Endothelial cell of umbilical vein (primary cell): ENCODE data around the gene COL13A1. TPM values are rescaled to one million over a fixed set of nuclear protein-coding genes. Genes with fewer than 3 reads are reported as not detected.

Source experiments
- BruUV-seq: library from RNA; stranded (reverse); fragments of 400-500 nt; replicated peaks from 2 replicates; lab custom pipeline; 2021; lab: Mats Ljungman, UMichigan
- CTCF ChIA-PET: fragments of 300-600, 350-600 bp; sonication (Branson Sonifier 250); formaldehyde crosslinking; loops from one replicate; lab custom pipeline; 2021; ENCODE audit warnings: antibody characterized with exemption, inconsistent platforms; lab: Charles Lee
- POLR2A ChIA-PET: fragments of 300-600, 350-600 bp; sonication (Branson Sonifier 250); formaldehyde crosslinking; loops from one replicate; lab custom pipeline; 2021; ENCODE audit warnings: antibody characterized with exemption, inconsistent platforms; lab: Charles Lee
- DNase-seq: peaks from one replicate; pipeline ENCODE4 v3.0.0-alpha.2; 2011; ENCODE audit warnings: low read depth, low spot score
- FAIRE-seq: peaks from 2 replicates; lab custom pipeline; 2011; peaks lifted over from hg19 to GRCh38; lab: Jason Lieb, UNC
- H2AFZ ChIP-seq: 2 replicates; pipeline ENCODE4 v1.6.0; 2012; ENCODE audit warnings: low read depth, low read length, control low read depth, inconsistent platforms
- H3K27ac ChIP-seq: 2 replicates; pipeline ENCODE4 v1.5.1; 2011; ENCODE audit warnings: low read depth, mild to moderate bottlenecking, control low read depth, low read length, moderate library complexity; ENCODE audit not compliant: insufficient read depth
- H3K27me3 ChIP-seq, 2 experiments: 2 replicates each; pipeline versions ENCODE4 v1.6.0 to v1.6.1; 2011; ENCODE audit warnings: low read length in 2 of 2, mixed read lengths in 1 of 2; ENCODE audit not compliant: control insufficient read depth in 2 of 2, insufficient read depth in 2 of 2
- H3K36me3 ChIP-seq, 2 experiments: 2 replicates in 1 of 2; 3 replicates in 1 of 2; pipeline ENCODE4 v1.5.1; 2011; ENCODE audit warnings: low read length in 2 of 2, mild to moderate bottlenecking in 1 of 2, moderate library complexity in 1 of 2; ENCODE audit not compliant: control insufficient read depth in 2 of 2, insufficient read depth in 2 of 2; ENCODE audit errors: extremely low read depth in 1 of 2
- H3K4me1 ChIP-seq: 3 replicates; pipeline ENCODE4 v1.5.1; 2011; ENCODE audit warnings: mild to moderate bottlenecking, low read length; ENCODE audit not compliant: control insufficient read depth, insufficient read depth; ENCODE audit errors: extremely low read depth
- H3K4me2 ChIP-seq: 2 replicates; pipeline ENCODE4 v1.6.1; 2011; ENCODE audit warnings: low read length, control low read depth, mixed read lengths; ENCODE audit not compliant: insufficient read depth
- H3K4me3 ChIP-seq, 3 experiments: fragments of 200-600 bp in 1 of 3; sonication (generic), shearing (Covaris generic) in 1 of 3; replicated peaks in 1 of 3; 2 replicates each; pipeline ENCODE4 v1.5.1; 2011 to 2016; ENCODE audit warnings: control low read depth in 3 of 3, low read length in 3 of 3, mild to moderate bottlenecking in 2 of 3, inconsistent platforms in 1 of 3, low read depth in 1 of 3, moderate library complexity in 1 of 3; ENCODE audit not compliant: insufficient read depth in 1 of 3
- H3K79me2 ChIP-seq: 2 replicates; pipeline ENCODE4 v1.6.0; 2012; ENCODE audit warnings: low read length, inconsistent platforms; ENCODE audit not compliant: control insufficient read depth, insufficient read depth
- H3K9ac ChIP-seq: replicated peaks from 2 replicates; pipeline ENCODE3; 2011; ENCODE audit warnings: low read length, control low read depth; ENCODE audit not compliant: insufficient read depth; ENCODE audit errors: extremely low read depth
- H3K9me1 ChIP-seq: replicated peaks from 3 replicates; pipeline ENCODE4 v1.6.0; 2011; ENCODE audit warnings: mild to moderate bottlenecking, low read length; ENCODE audit not compliant: control insufficient read depth, insufficient read depth; ENCODE audit errors: extremely low read depth
- H3K9me3 ChIP-seq: replicated peaks from 2 replicates; pipeline ENCODE4 v1.5.1; 2012; ENCODE audit warnings: low read length, inconsistent platforms; ENCODE audit not compliant: control insufficient read depth, insufficient read depth
- H4K20me1 ChIP-seq: replicated peaks from 2 replicates; pipeline ENCODE3; 2011; ENCODE audit warnings: mild to moderate bottlenecking, low read length; ENCODE audit not compliant: control insufficient read depth, insufficient read depth; ENCODE audit errors: extremely low read depth
- EZH2 ChIP-seq: IDR thresholded peaks from 2 replicates; pipeline ENCODE4 v1.6.1; 2012; ENCODE audit warnings: borderline replicate concordance, low read depth, mild to moderate bottlenecking, moderate library complexity, low read length, inconsistent platforms; ENCODE audit not compliant: severe bottlenecking
- FOS ChIP-seq: IDR thresholded peaks from 2 replicates; pipeline ENCODE4 v1.6.1; 2011; ENCODE audit warnings: mild to moderate bottlenecking, low read length, moderate library complexity, borderline replicate concordance; ENCODE audit not compliant: insufficient read depth
- GATA2 ChIP-seq: IDR thresholded peaks from 2 replicates; pipeline ENCODE4 v1.7.0; 2011; ENCODE audit warnings: low read depth, mild to moderate bottlenecking, moderate library complexity, mixed read lengths, low read length; ENCODE audit not compliant: insufficient read length, insufficient read depth
- JUN ChIP-seq: IDR thresholded peaks from 2 replicates; pipeline ENCODE4 v1.6.1; 2011; ENCODE audit warnings: borderline replicate concordance, low read depth; ENCODE audit not compliant: insufficient read length, insufficient read depth
- MYC ChIP-seq: IDR thresholded peaks from one replicate; pipeline ENCODE4 v1.6.1; 2011; ENCODE audit warnings: mild to moderate bottlenecking, low read depth, low read length
- POLR2A ChIP-seq: IDR thresholded peaks from 2 replicates; pipeline ENCODE4 v1.6.1; 2012; ENCODE audit warnings: low read depth, mild to moderate bottlenecking, control low read depth, low read length
- POLR2AphosphoS5 ChIP-seq: IDR thresholded peaks from 2 replicates; pipeline ENCODE4 v1.6.1; 2012; ENCODE audit warnings: low read depth, mild to moderate bottlenecking, control low read depth, low read length, moderate library complexity; ENCODE audit not compliant: insufficient read depth
- dilution Hi-C: fragments of 300-500 bp; cut with MboI; formaldehyde crosslinking; loops from one replicate; pipeline ENCODE4 v1.15.0; 2019; ENCODE audit warnings: low sequenced_read_pairs; ENCODE audit not compliant: extremely low pct_ligation_motif_present
- intact Hi-C: fragments of 100-400 bp; cut with micrococcal nuclease; formaldehyde crosslinking; loops from one replicate; pipeline ENCODE4 v1.10.0; 2022
- polyA plus RNA-seq, 4 experiments: library from polyadenylated mRNA; depleted of rRNA in 3 of 4; stranded (reverse) in 3 of 4; unstranded in 1 of 4; fragments of >200 nt; gene quantifications; 2 replicates each; pipeline versions ENCODE4 v1.2.1 to v1.2.3, GENCODE V29; 2011 to 2012; ENCODE audit warnings: missing spikeins in 1 of 4
- total RNA-seq: library from RNA; stranded (reverse); gene quantifications from 2 replicates; pipeline ENCODE4 v1.2.3, GENCODE V29; 2021
- TF ChIP-seq, protein P1 (sequence below), 2 donors: IDR thresholded peaks; 1 replicate in 1 of 2; 2 replicates in 1 of 2; pipeline ENCODE4 v1.5.1; 2011; ENCODE audit warnings: low read length in 2 of 2, mild to moderate bottlenecking in 2 of 2, moderate library complexity in 2 of 2, control low read depth in 1 of 2, inconsistent platforms in 1 of 2, low read depth in 1 of 2; ENCODE audit not compliant: insufficient read depth in 1 of 2; ENCODE audit errors: extremely low read depth in 1 of 2
- TF ChIP-seq, protein P2 (sequence below): IDR thresholded peaks from 2 replicates; pipeline ENCODE4 v1.6.1; 2011; ENCODE audit not compliant: insufficient read depth, insufficient read length

Gene COL13A1
- total and polyA plus RNA-seq, 2 donors (not counting 3 experiments of a cell fraction or from before 2014, with no cell fraction given), result 21.4 to 47.5 TPM

GRCh38 chr10:69792341-69792740 is 9.4 kb upstream of the COL13A1 start:
- Histone ChIP-seq H3K27ac (no peak overlapping the region), H3K4me3 (no peak overlapping the region), H3K9me1 (no peaks in the 10 kb centered on the region), H3K4me2 (no peak overlapping the region), H2AFZ (no peak overlapping the region), H3K9ac (no peak overlapping the region), H3K27me3 (peaks cover 11 to 22% of the 10 kb centered on the region in 2 experiments), H3K79me2 (no peaks in the 10 kb centered on the region), H3K4me1 (no peaks in the 10 kb centered on the region), H3K9me3 (no peaks in the 10 kb centered on the region), H4K20me1 (no peaks in the 10 kb centered on the region), H3K36me3 (no peaks in the 10 kb centered on the region)
- CTCF ChIA-PET, result interaction anchor here (1.5 to 19.6 kb wide), 4 partner anchors 9 to 166 kb away, joined by 5 to 622 read pairs (median 9); partner anchors contain the start of gene COL13A1
- FAIRE-seq (no peak), DNase-seq (no peak)
- BruUV-seq, result no TSS peak
- TF ChIP-seq MYC, result no peak
- TF ChIP-seq FOS, result no peak
- TF ChIP-seq EZH2, result no peak
- no peak for TF ChIP-seq POLR2AphosphoS5
- intact Hi-C loops, result no loop called here
- POLR2A ChIA-PET, result no interaction called here
- dilution Hi-C loops, result no loop called here

DNA sequence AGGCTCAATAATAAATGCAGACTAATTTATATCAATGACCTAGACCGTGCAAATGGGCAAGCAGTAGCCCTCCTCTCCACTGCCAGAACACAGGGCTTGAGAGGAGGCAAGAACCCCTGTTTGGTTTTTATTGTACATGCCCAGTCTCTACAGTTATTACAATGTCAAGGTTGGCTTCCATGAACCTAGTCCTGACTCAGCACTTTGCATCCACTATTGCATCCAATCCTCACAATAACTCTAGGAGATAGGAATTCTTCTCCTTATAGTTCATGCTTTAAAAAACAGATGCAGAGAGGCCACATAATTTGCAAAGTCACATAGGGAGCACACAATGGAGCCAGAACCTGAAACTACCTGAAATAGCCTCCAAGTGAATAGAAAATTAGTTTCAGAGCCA is 7.0 kb upstream of the COL13A1 start:
- H3K9ac ChIP-seq, result no peak overlapping the region
- H3K9me3 ChIP-seq, result no peaks in the 10 kb centered on the region
- ChIA-PET CTCF (interaction anchor here (2.8 to 19.6 kb wide), 2 partner anchors 118 to 164 kb away, joined by 10 to 622 read pairs; no protein-coding TSS in a partner anchor), POLR2A (no interaction called here)
- peaks cover 16 to 36% of the 10 kb centered on the region in 2 experiments for H3K27me3 ChIP-seq
- no peak for TF ChIP-seq POLR2A
- no peak for TF ChIP-seq MYC
- TF ChIP-seq, protein P1, sequence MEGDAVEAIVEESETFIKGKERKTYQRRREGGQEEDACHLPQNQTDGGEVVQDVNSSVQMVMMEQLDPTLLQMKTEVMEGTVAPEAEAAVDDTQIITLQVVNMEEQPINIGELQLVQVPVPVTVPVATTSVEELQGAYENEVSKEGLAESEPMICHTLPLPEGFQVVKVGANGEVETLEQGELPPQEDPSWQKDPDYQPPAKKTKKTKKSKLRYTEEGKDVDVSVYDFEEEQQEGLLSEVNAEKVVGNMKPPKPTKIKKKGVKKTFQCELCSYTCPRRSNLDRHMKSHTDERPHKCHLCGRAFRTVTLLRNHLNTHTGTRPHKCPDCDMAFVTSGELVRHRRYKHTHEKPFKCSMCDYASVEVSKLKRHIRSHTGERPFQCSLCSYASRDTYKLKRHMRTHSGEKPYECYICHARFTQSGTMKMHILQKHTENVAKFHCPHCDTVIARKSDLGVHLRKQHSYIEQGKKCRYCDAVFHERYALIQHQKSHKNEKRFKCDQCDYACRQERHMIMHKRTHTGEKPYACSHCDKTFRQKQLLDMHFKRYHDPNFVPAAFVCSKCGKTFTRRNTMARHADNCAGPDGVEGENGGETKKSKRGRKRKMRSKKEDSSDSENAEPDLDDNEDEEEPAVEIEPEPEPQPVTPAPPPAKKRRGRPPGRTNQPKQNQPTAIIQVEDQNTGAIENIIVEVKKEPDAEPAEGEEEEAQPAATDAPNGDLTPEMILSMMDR (IDR thresholded peaks at IDR 0.05; ENCODE audit: extremely low read depth in 1 of 2, insufficient read depth in 1 of 2, low read depth in 1 of 2, low read length in 2 of 2), result no peak
- TF ChIP-seq POLR2AphosphoS5, result no peak
- no peak for TF ChIP-seq EZH2
- no peak for TF ChIP-seq FOS
- TF ChIP-seq, protein P2, sequence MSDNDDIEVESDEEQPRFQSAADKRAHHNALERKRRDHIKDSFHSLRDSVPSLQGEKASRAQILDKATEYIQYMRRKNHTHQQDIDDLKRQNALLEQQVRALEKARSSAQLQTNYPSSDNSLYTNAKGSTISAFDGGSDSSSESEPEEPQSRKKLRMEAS, result no peak
- TF ChIP-seq GATA2, result no peak
- TF ChIP-seq JUN, result no peak
- H3K4me2 ChIP-seq, result no peak overlapping the region
- no peaks in the 10 kb centered on the region for H3K36me3 ChIP-seq
- intact Hi-C loops, result no loop called here
- H3K79me2 ChIP-seq, result no peaks in the 10 kb centered on the region
- dilution Hi-C loops, result no loop called here
- no peaks in the 10 kb centered on the region for H4K20me1 ChIP-seq
- no peak for DNase-seq
- H3K9me1 ChIP-seq, result no peaks in the 10 kb centered on the region
- H3K27ac ChIP-seq, result no peak overlapping the region
- no peaks in the 10 kb centered on the region for H3K4me1 ChIP-seq
- no peak for FAIRE-seq
- H2AFZ ChIP-seq, result no peak overlapping the region
- H3K4me3 ChIP-seq, result no peak overlapping the region
- no TSS peak for BruUV-seq
